Osteocyte (in vitro differentiated cells): Measurements from ENCODE around the gene ATP6V0B. TPM values are rescaled to one million over a fixed set of nuclear protein-coding genes. Genes with fewer than 3 reads are reported as not detected.

Experiments
- DNase-seq: peaks from one replicate; pipeline ENCODE4 v3.0.0; 2021; ENCODE audit warnings: mixed read lengths; ENCODE audit not compliant: unreplicated experiment; ENCODE audit errors: extremely low spot score
- H3K27ac Mint-ChIP-seq: one replicate; pipeline ENCODE4 v1.8.0; 2021; ENCODE audit warnings: mild to moderate bottlenecking, mixed read lengths; ENCODE audit not compliant: unreplicated experiment
- H3K27me3 Mint-ChIP-seq: one replicate; pipeline ENCODE4 v1.8.0; 2021; ENCODE audit warnings: mixed read lengths; ENCODE audit not compliant: unreplicated experiment
- H3K36me3 Mint-ChIP-seq: one replicate; pipeline ENCODE4 v1.8.0; 2021; ENCODE audit warnings: mixed read lengths; ENCODE audit not compliant: unreplicated experiment
- H3K4me1 Mint-ChIP-seq: one replicate; pipeline ENCODE4 v1.8.0; 2021; ENCODE audit warnings: mixed read lengths; ENCODE audit not compliant: unreplicated experiment
- H3K4me3 Mint-ChIP-seq: one replicate; pipeline ENCODE4 v1.8.0; 2021; ENCODE audit warnings: mild to moderate bottlenecking, moderate library complexity, mixed read lengths; ENCODE audit not compliant: unreplicated experiment
- H3K9me3 Mint-ChIP-seq: one replicate; pipeline ENCODE4 v1.8.0; 2021; ENCODE audit warnings: mixed read lengths; ENCODE audit not compliant: unreplicated experiment
- total RNA-seq: library from RNA; stranded (reverse); gene quantifications from 2 replicates; pipeline ENCODE4 v1.2.1, GENCODE V29; 2021
- TF ChIP-seq, protein P1 (sequence below): fragments of 200-600 bp; sonication (generic); IDR thresholded peaks from 2 replicates; pipeline ENCODE4 v1.5.0; 2021; ENCODE audit warnings: antibody characterized with exemption, mild to moderate bottlenecking, moderate library complexity

Gene ATP6V0B
- total RNA-seq, 1 donor from 2014 or later, result 128 TPM

- no peak overlapping the region for H3K27ac Mint-ChIP-seq
- DNase-seq, result no peak
- peaks cover 48% of the 10 kb centered on the region for H3K4me1 Mint-ChIP-seq
- TF ChIP-seq, protein P1, sequence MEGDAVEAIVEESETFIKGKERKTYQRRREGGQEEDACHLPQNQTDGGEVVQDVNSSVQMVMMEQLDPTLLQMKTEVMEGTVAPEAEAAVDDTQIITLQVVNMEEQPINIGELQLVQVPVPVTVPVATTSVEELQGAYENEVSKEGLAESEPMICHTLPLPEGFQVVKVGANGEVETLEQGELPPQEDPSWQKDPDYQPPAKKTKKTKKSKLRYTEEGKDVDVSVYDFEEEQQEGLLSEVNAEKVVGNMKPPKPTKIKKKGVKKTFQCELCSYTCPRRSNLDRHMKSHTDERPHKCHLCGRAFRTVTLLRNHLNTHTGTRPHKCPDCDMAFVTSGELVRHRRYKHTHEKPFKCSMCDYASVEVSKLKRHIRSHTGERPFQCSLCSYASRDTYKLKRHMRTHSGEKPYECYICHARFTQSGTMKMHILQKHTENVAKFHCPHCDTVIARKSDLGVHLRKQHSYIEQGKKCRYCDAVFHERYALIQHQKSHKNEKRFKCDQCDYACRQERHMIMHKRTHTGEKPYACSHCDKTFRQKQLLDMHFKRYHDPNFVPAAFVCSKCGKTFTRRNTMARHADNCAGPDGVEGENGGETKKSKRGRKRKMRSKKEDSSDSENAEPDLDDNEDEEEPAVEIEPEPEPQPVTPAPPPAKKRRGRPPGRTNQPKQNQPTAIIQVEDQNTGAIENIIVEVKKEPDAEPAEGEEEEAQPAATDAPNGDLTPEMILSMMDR, result no peak
- H3K36me3 Mint-ChIP-seq, result peaks cover 5% of the 10 kb centered on the region
- H3K4me3 Mint-ChIP-seq, result no peak overlapping the region
- no peaks in the 10 kb centered on the region for H3K27me3 Mint-ChIP-seq
- H3K9me3 Mint-ChIP-seq, result no peaks in the 10 kb centered on the region
Observed at GRCh38 chr1:44027320-44027719, 52.6 kb downstream of the ATP6V0B start.

Other genes starting within 250 kb of the ATP6V0B start
- 0.81 and 1.1 TPM in 2 replicates for gene ARTN, start 41.2 kb upstream of the ATP6V0B start, total RNA-seq
- 37.6 and 40.8 TPM in 2 replicates for gene IPO13, start 28.0 kb upstream of the ATP6V0B start, total RNA-seq
- 21.7 and 22.4 TPM in 2 replicates for gene DPH2, start 5.0 kb upstream of the ATP6V0B start, total RNA-seq
- 62.8 and 65.5 TPM in 2 replicates for gene B4GALT2, start 4.2 kb downstream of the ATP6V0B start, total RNA-seq
- gene CCDC24, start 16.6 kb downstream of the ATP6V0B start, total RNA-seq, result 5.1 and 5.3 TPM in 2 replicates
- 49.4 and 51.6 TPM in 2 replicates for gene SLC6A9, start 56.5 kb downstream of the ATP6V0B start, total RNA-seq
- gene KLF17, start 143.9 kb downstream of the ATP6V0B start, total RNA-seq, result not detected in 2 replicates
- gene KLF18, start 166.7 kb downstream of the ATP6V0B start, total RNA-seq, result not detected in 2 replicates
- gene DMAP1, start 238.5 kb downstream of the ATP6V0B start, total RNA-seq, result 42.3 and 46.4 TPM in 2 replicates